Effector memory CD8-positive, alpha-beta T cell (primary cell): ENCODE measurements around the gene C5orf15.

Experiments
- ATAC-seq: fragments of 150-1000 bp; cut with Tn5 transposase; replicated peaks from 2 replicates; pipeline ENCODE4 v1.10.0; 2021; ENCODE audit warnings: mild to moderate bottlenecking, moderate library complexity
- DNase-seq, 3 experiments: peaks; one replicate each; pipeline ENCODE4 v3.0.0; 2021
- H3K27ac Mint-ChIP-seq, 2 donors: one replicate each; pipeline ENCODE4 v1.8.0; 2022; ENCODE audit warnings: mild to moderate bottlenecking in 2 of 2, mixed read lengths in 2 of 2, moderate library complexity in 2 of 2
- H3K27me3 Mint-ChIP-seq, 2 donors: one replicate each; pipeline ENCODE4 v1.8.0; 2022; ENCODE audit warnings: mixed read lengths in 2 of 2
- H3K36me3 Mint-ChIP-seq: one replicate; pipeline ENCODE4 v1.8.0; 2022; ENCODE audit warnings: mild to moderate bottlenecking, moderate library complexity, mixed read lengths; ENCODE audit not compliant: insufficient read depth
- H3K4me1 Mint-ChIP-seq, 2 donors: one replicate each; pipeline ENCODE4 v1.8.0; 2022; ENCODE audit warnings: low read depth in 2 of 2, mixed read lengths in 2 of 2
- H3K4me3 Mint-ChIP-seq, 2 donors: one replicate each; pipeline ENCODE4 v1.8.0; 2022; ENCODE audit warnings: mild to moderate bottlenecking in 2 of 2, mixed read lengths in 2 of 2, moderate library complexity in 2 of 2
- H3K9me3 Mint-ChIP-seq, 2 donors: one replicate each; pipeline ENCODE4 v1.8.0; 2022; ENCODE audit warnings: mixed read lengths in 2 of 2

C5orf15 gene

GRCh38 chr5:133925866-133926488, 42.4 kb downstream of the C5orf15 start:
- Mint-ChIP-seq H3K9me3 (no peaks in the 10 kb centered on the region), H3K36me3 (no peaks in the 10 kb centered on the region), H3K27me3 (peaks cover 10 to 37% of the 10 kb centered on the region in 2 donors), H3K27ac (no peak overlapping the region), H3K4me1 (peaks cover 5 to 8% of the 10 kb centered on the region in 2 donors), H3K4me3 (no peak overlapping the region)
- DNase-seq (no peak), ATAC-seq (no peak)

DNA sequence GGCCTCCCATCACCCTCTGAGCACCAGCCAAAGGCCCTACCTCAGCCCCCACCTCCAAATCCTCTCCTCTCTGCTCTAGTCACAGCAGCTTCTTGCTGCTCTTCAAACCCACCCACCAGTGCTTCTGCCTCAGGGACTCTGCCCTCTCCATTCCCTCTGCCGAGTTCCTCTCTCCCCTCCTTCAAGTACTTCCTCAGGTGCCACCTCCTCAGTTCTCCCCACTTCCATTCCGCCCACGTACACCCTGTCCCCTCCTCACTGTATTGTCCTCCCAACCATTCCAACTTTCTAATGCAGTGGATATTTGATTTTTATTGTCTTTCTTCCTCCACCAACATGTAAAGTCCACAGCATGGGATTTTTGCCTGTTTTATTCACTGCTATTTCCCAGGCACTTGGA, 43.2 kb downstream of the C5orf15 start:
- H3K27me3 Mint-ChIP-seq, result peaks cover 17 to 44% of the 10 kb centered on the region in 2 donors
- no peaks in the 10 kb centered on the region for H3K36me3 Mint-ChIP-seq
- H3K4me3 Mint-ChIP-seq, result no peak overlapping the region
- H3K4me1 Mint-ChIP-seq, result peaks cover 5% of the 10 kb centered on the region in 2 donors
- no peaks in the 10 kb centered on the region for H3K9me3 Mint-ChIP-seq
- ATAC-seq, result no peak
- H3K27ac Mint-ChIP-seq, result peak overlapping the region in 1 of 2 donors; percentile 5
- DNase-seq, result no peak

GRCh38 chr5:133924221-133924920, 44.1 kb downstream of the C5orf15 start:
- Mint-ChIP-seq H3K4me3 (no peak overlapping the region), H3K27ac (no peak overlapping the region), H3K4me1 (no peaks in the 10 kb centered on the region), H3K27me3 (peaks cover 22 to 50% of the 10 kb centered on the region in 2 donors), H3K9me3 (no peaks in the 10 kb centered on the region), H3K36me3 (no peaks in the 10 kb centered on the region)
- ATAC-seq, result no peak
- no peak for DNase-seq

DNA sequence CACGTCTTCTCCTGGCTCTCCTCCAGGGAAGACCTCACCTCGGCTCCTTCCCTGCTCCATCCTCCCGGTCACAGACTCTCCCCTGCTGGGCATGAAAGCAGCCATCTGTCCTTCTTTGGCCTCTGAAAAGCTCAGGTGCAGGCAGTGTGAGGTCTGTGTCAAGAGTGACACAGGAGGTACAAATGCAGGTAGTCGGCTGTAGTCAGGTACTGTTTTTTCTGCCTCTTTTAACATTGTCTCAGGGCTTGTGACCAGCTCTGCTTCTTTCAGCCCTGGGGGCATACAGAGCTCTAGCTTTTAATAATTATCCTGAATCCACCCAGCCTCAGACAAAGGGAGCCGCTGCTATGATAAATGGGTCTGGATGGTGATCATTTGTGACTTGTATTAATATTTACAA, 46.4 kb downstream of the C5orf15 start:
- Mint-ChIP-seq H3K27me3 (peaks cover 22 to 57% of the 10 kb centered on the region in 2 donors), H3K4me3 (no peak overlapping the region), H3K4me1 (no peaks in the 10 kb centered on the region), H3K9me3 (no peaks in the 10 kb centered on the region), H3K36me3 (no peaks in the 10 kb centered on the region), H3K27ac (no peak overlapping the region)
- DNase-seq (no peak), ATAC-seq (no peak)

GRCh38 chr5:133921069-133921468, 47.4 kb downstream of the C5orf15 start:
- Mint-ChIP-seq H3K4me3 (no peak overlapping the region), H3K27ac (peak overlapping the region in 1 of 2 donors; percentile 12), H3K36me3 (no peaks in the 10 kb centered on the region), H3K27me3 (peaks cover 22 to 57% of the 10 kb centered on the region in 2 donors), H3K4me1 (no peaks in the 10 kb centered on the region), H3K9me3 (no peaks in the 10 kb centered on the region)
- DNase-seq (no peak), ATAC-seq (no peak)

- DNase-seq, result no peak
- no peak for ATAC-seq
- no peaks in the 10 kb centered on the region for H3K36me3 Mint-ChIP-seq
- no peak overlapping the region for H3K27ac Mint-ChIP-seq
- no peak overlapping the region for H3K4me3 Mint-ChIP-seq
- no peaks in the 10 kb centered on the region for H3K9me3 Mint-ChIP-seq
- H3K27me3 Mint-ChIP-seq, result peaks cover 12 to 44% of the 10 kb centered on the region in 2 donors
- no peaks in the 10 kb centered on the region for H3K4me1 Mint-ChIP-seq
Observed at GRCh38 chr5:133919148-133920136, 49.0 kb downstream of the C5orf15 start.

DNA sequence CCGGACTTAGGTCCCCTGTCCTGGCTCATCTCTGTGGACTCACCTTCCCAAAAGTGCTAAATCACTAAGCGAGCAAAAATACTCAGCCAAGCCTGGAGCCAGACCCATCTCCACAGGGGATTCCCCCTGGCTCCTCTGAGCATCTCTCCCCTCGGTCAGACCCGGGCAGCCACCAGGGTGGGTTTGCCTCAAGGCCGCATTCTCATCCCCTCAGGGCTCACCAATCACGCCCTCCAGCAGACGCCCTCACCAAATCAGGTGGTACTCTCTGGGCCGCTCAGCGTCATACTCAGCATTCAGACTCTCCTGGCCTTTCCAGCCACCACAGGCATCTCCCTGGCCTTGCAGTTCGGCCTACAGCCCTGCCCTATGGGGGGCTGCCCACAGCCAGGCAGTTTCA, 49.7 kb downstream of the C5orf15 start:
- H3K36me3 Mint-ChIP-seq, result no peaks in the 10 kb centered on the region
- no peaks in the 10 kb centered on the region for H3K9me3 Mint-ChIP-seq
- ATAC-seq (no peak), DNase-seq (no peak)
- no peaks in the 10 kb centered on the region for H3K4me1 Mint-ChIP-seq
- no peak overlapping the region for H3K4me3 Mint-ChIP-seq
- H3K27ac Mint-ChIP-seq, result no peak overlapping the region
- peaks cover 12 to 36% of the 10 kb centered on the region in 2 donors for H3K27me3 Mint-ChIP-seq

- DNase-seq, result no peak
- H3K27ac Mint-ChIP-seq, result no peak overlapping the region
Observed at GRCh38 chr5:133918316-133918715, 50.1 kb downstream of the C5orf15 start.

GRCh38 chr5:133917785-133918184, 50.6 kb downstream of the C5orf15 start:
- peaks cover 12 to 34% of the 10 kb centered on the region in 2 donors for H3K27me3 Mint-ChIP-seq
- H3K9me3 Mint-ChIP-seq, result no peaks in the 10 kb centered on the region
- H3K27ac Mint-ChIP-seq, result no peak overlapping the region
- DNase-seq, result no peak
- no peak for ATAC-seq
- H3K4me3 Mint-ChIP-seq, result no peak overlapping the region
- no peaks in the 10 kb centered on the region for H3K36me3 Mint-ChIP-seq
- H3K4me1 Mint-ChIP-seq, result no peaks in the 10 kb centered on the region

More at GRCh38 chr5:133918316-133918715, 50.1 kb downstream of the C5orf15 start:
- H3K36me3 Mint-ChIP-seq, result no peaks in the 10 kb centered on the region
- ATAC-seq, result no peak
- H3K9me3 Mint-ChIP-seq, result no peaks in the 10 kb centered on the region
- H3K4me1 Mint-ChIP-seq, result no peaks in the 10 kb centered on the region
- no peak overlapping the region for H3K4me3 Mint-ChIP-seq
- H3K27me3 Mint-ChIP-seq, result peaks cover 12 to 36% of the 10 kb centered on the region in 2 donors

- H3K27me3 Mint-ChIP-seq, result peaks cover 12 to 25% of the 10 kb centered on the region in 2 donors
- no peak for DNase-seq
- no peaks in the 10 kb centered on the region for H3K4me1 Mint-ChIP-seq
- no peaks in the 10 kb centered on the region for H3K36me3 Mint-ChIP-seq
- no peaks in the 10 kb centered on the region for H3K9me3 Mint-ChIP-seq
- H3K4me3 Mint-ChIP-seq, result no peak overlapping the region
- ATAC-seq, result no peak
- H3K27ac Mint-ChIP-seq, result no peak overlapping the region
Observed at GRCh38 chr5:133916914-133917313, 51.5 kb downstream of the C5orf15 start.

DNA sequence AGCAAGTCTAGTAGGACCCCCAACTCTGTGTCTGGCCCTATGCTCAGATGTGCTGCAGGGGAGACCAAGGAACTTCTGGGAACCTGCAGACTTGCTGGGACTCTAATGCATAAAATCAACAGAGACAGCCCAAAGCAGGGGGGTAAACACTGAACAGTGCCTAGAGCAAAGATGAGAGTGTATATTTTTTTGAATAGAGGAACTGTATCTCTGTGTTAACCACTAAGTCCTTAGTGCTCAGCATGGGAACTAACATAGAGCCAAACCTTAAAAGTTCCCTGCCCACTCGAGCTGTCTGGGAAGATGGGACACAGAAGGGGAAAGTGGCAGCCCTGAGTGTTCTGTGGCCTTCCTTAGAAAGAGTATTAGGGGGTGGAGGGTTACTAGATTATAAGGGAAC, 51.9 kb downstream of the C5orf15 start:
- Mint-ChIP-seq H3K4me1 (no peaks in the 10 kb centered on the region), H3K36me3 (no peaks in the 10 kb centered on the region), H3K9me3 (no peaks in the 10 kb centered on the region), H3K27ac (no peak overlapping the region), H3K4me3 (no peak overlapping the region), H3K27me3 (peaks cover 12 to 23% of the 10 kb centered on the region in 2 donors)
- ATAC-seq, result no peak
- no peak for DNase-seq

- no peak for DNase-seq
- Mint-ChIP-seq H3K9me3 (no peaks in the 10 kb centered on the region), H3K4me1 (no peaks in the 10 kb centered on the region), H3K27me3 (peaks cover 0 to 8% of the 10 kb centered on the region in 2 donors), H3K4me3 (no peak overlapping the region), H3K27ac (no peak overlapping the region), H3K36me3 (no peaks in the 10 kb centered on the region)
- ATAC-seq, result no peak
Observed at GRCh38 chr5:133914434-133914833, 54.0 kb downstream of the C5orf15 start.

GRCh38 chr5:133913413-133914155, 54.8 kb downstream of the C5orf15 start:
- no peaks in the 10 kb centered on the region for H3K9me3 Mint-ChIP-seq
- DNase-seq, result no peak
- no peaks in the 10 kb centered on the region for H3K4me1 Mint-ChIP-seq
- H3K4me3 Mint-ChIP-seq, result no peak overlapping the region
- H3K27ac Mint-ChIP-seq, result no peak overlapping the region
- H3K27me3 Mint-ChIP-seq, result peaks cover 0 to under 1% of the 10 kb centered on the region in 2 donors
- no peak for ATAC-seq
- H3K36me3 Mint-ChIP-seq, result no peaks in the 10 kb centered on the region
